Measurements from ENCODE around the gene SPG7. TPM values are rescaled to one million over a fixed set of nuclear protein-coding genes. Genes with fewer than 3 reads are reported as not detected.

Gene SPG7
- polyA plus RNA-seq, 3 donors: 90.6 to 139 (median 130) TPM

GRCh38 chr16:89595330-89596060, 87.3 kb downstream of the SPG7 start:
- DNase-seq: no peak

GRCh38 chr16:89596061-89596689, 88.0 kb downstream of the SPG7 start:
- DNase-seq: no peak

- DNase-seq: no peak
Measured at GRCh38 chr16:89596957-89597649, 88.9 kb downstream of the SPG7 start.

GRCh38 chr16:89598199-89598598, 90.0 kb downstream of the SPG7 start:
- DNase-seq: no peak

GRCh38 chr16:89599451-89599858, 91.3 kb downstream of the SPG7 start:
- no peak for DNase-seq

- no peak for DNase-seq
Measured at GRCh38 chr16:89599902-89600301, 91.7 kb downstream of the SPG7 start.

GRCh38 chr16:89600427-89600826, 92.2 kb downstream of the SPG7 start:
- no peak for DNase-seq

GRCh38 chr16:89600956-89601355, 92.8 kb downstream of the SPG7 start:
- no peak for DNase-seq

- DNase-seq: no peak
Measured at GRCh38 chr16:89601906-89602272, 93.7 kb downstream of the SPG7 start.

- peak; percentile 95 for DNase-seq
Measured at GRCh38 chr16:89602273-89602951, 94.2 kb downstream of the SPG7 start.

- no peak for DNase-seq
Measured at GRCh38 chr16:89602952-89603590, 94.9 kb downstream of the SPG7 start.

- no peak for DNase-seq
Measured at GRCh38 chr16:89604764-89605163, 96.6 kb downstream of the SPG7 start.

GRCh38 chr16:89605186-89605970, 97.2 kb downstream of the SPG7 start:
- no peak for DNase-seq

GRCh38 chr16:89606006-89606405, 97.8 kb downstream of the SPG7 start:
- DNase-seq: no peak

Other genes with a start within 250 kb of the SPG7 start
- 100 to 1,000 TPM in 2 of 3 donors, 10 to 100 TPM in 1; 98.8 to 129 (median 113) TPM for gene ANKRD11, start 17.8 kb upstream of the SPG7 start, polyA plus RNA-seq (ENCODE audit: insufficient read length in 3 of 3)
- gene RPL13, start 52.3 kb downstream of the SPG7 start, polyA plus RNA-seq (ENCODE audit: insufficient read length in 3 of 3): 1,000 to 10,000 TPM; 2,112 to 2,734 (median 2,679) TPM
- 1 to 10 TPM; 4.2 to 8.7 (median 5.6) TPM for gene CPNE7, start 67.4 kb downstream of the SPG7 start, polyA plus RNA-seq (ENCODE audit: insufficient read length in 3 of 3)
- 10 to 100 TPM; 31.6 to 76.5 (median 60.1) TPM for gene DPEP1, start 105.2 kb downstream of the SPG7 start, polyA plus RNA-seq (ENCODE audit: insufficient read length in 3 of 3)
- 10 to 100 TPM; 82.8 to 96.3 (median 91.1) TPM for gene CHMP1A, start 149.3 kb downstream of the SPG7 start, polyA plus RNA-seq (ENCODE audit: insufficient read length in 3 of 3)
- gene SPATA33, start 149.4 kb downstream of the SPG7 start, polyA plus RNA-seq (ENCODE audit: insufficient read length in 3 of 3): 10 to 100 TPM; 16.5 to 18.3 (median 17.3) TPM
- 100 to 1,000 TPM; 115 to 150 (median 147) TPM for gene CDK10, start 178.3 kb downstream of the SPG7 start, polyA plus RNA-seq (ENCODE audit: insufficient read length in 3 of 3)
- 1 to 10 TPM; 7.5 to 9.0 (median 9.0) TPM for gene SPATA2L, start 193.3 kb downstream of the SPG7 start, polyA plus RNA-seq (ENCODE audit: insufficient read length in 3 of 3)
- gene VPS9D1, start 212.5 kb downstream of the SPG7 start, polyA plus RNA-seq (ENCODE audit: insufficient read length in 3 of 3): 10 to 100 TPM; 12.8 to 16.8 (median 14.7) TPM
- gene ZNF276, start 213.1 kb downstream of the SPG7 start, polyA plus RNA-seq (ENCODE audit: insufficient read length in 3 of 3): 10 to 100 TPM; 25.4 to 38.7 (median 32.9) TPM